Lower lobe of right lung (tissue), 2 donors: ENCODE results near the gene PPIA. TPM values are rescaled to one million over a fixed set of nuclear protein-coding genes. Genes with fewer than 3 reads are reported as not detected.
"Not testable (repeated sequence)": the region's sequence is repeated elsewhere in the genome, so short reads cannot be mapped to it uniquely, and the experiment has no call there.

Experiments
- ATAC-seq, 2 donors: fragments of 200-7000 bp; cut with Tn5 transposase; one replicate each; pipeline ENCODE4 v1.9.1; 2020 to 2022; ENCODE audit warnings: mild to moderate bottlenecking in 2 of 2, moderate library complexity in 2 of 2
- DNase-seq: peaks from one replicate; pipeline ENCODE4 v3.0.0-alpha.2; 2020
- H3K27ac ChIP-seq: fragments of 200-600 bp; one replicate; pipeline ENCODE4 v1.8.0; 2022
- H3K27me3 ChIP-seq: fragments of 200-600 bp; one replicate; pipeline ENCODE4 v1.8.0; 2022; ENCODE audit warnings: low read depth
- H3K36me3 ChIP-seq: fragments of 200-600 bp; one replicate; pipeline ENCODE4 v1.8.0; 2022; ENCODE audit warnings: mild to moderate bottlenecking
- H3K4me1 ChIP-seq: fragments of 200-600 bp; one replicate; pipeline ENCODE4 v1.8.0; 2022
- H3K4me3 ChIP-seq: fragments of 200-600 bp; one replicate; pipeline ENCODE4 v1.8.0; 2022; ENCODE audit warnings: mild to moderate bottlenecking
- H3K9me3 ChIP-seq: fragments of 200-600 bp; one replicate; pipeline ENCODE4 v1.8.0; 2022
- CTCF ChIP-seq: fragments of 200-600 bp; IDR thresholded peaks from one replicate; pipeline ENCODE4 v1.8.0; 2022; ENCODE audit warnings: antibody characterized with exemption, mild to moderate bottlenecking
- intact Hi-C: fragments of 100-400 bp; cut with DNase I; formaldehyde crosslinking; loops from one replicate; pipeline ENCODE4 v1.11.0; 2022
- total RNA-seq: library from RNA; stranded (reverse); fragmentation: NEBNext Ultra II Directional; extraction: Animal tissue kit (Norgen Biotek cat#: 25700); gene quantifications from one replicate; pipeline ENCODE4 v1.2.1, GENCODE V29; 2021
- donor health status: DM: no; HTN: yes; CAD: no; lungs with severe emphysema.

PPIA gene
- total RNA-seq, 1 donor from 2014 or later, result 964 TPM

GRCh38 chr7:44827567-44827966, 31.1 kb downstream of the PPIA start:
- H3K27me3 ChIP-seq, result no peaks in the 10 kb centered on the region
- no peak for TF ChIP-seq CTCF
- no peaks in the 10 kb centered on the region for H3K9me3 ChIP-seq
- peaks cover 7% of the 10 kb centered on the region for H3K4me1 ChIP-seq
- no peak overlapping the region for H3K4me3 ChIP-seq
- DNase-seq (no peak), ATAC-seq (no peak)
- intact Hi-C loops, result no loop called here
- H3K36me3 ChIP-seq, result peaks cover 61% of the 10 kb centered on the region
- no peak overlapping the region for H3K27ac ChIP-seq

- TF ChIP-seq CTCF, result no peak
- no peaks in the 10 kb centered on the region for H3K9me3 ChIP-seq
- no peaks in the 10 kb centered on the region for H3K27me3 ChIP-seq
- ATAC-seq (no peak), DNase-seq (no peak)
- no peak overlapping the region for H3K4me3 ChIP-seq
- H3K4me1 ChIP-seq, result peaks cover 19% of the 10 kb centered on the region
- H3K27ac ChIP-seq, result no peak overlapping the region
- H3K36me3 ChIP-seq, result peaks cover 68% of the 10 kb centered on the region
- intact Hi-C loops, result no loop called here
These were observed 42.3 kb downstream of the PPIA start for GRCh38 chr7:44838751-44839150.

GRCh38 chr7:44842675-44843074, 46.2 kb downstream of the PPIA start:
- peaks cover 34% of the 10 kb centered on the region for H3K36me3 ChIP-seq
- ATAC-seq, H3K9me3 ChIP-seq, H3K27me3 ChIP-seq, H3K27ac ChIP-seq, DNase-seq, H3K4me3 ChIP-seq, intact Hi-C loops: not testable (repeated sequence)
- H3K4me1 ChIP-seq, result peaks cover 44% of the 10 kb centered on the region

GRCh38 chr7:44843440-44843839, 47.0 kb downstream of the PPIA start:
- H3K27me3 ChIP-seq, H3K4me3 ChIP-seq, DNase-seq, intact Hi-C loops, H3K27ac ChIP-seq, ATAC-seq, H3K9me3 ChIP-seq: not testable (repeated sequence)
- Histone ChIP-seq H3K36me3 (peaks cover 28% of the 10 kb centered on the region), H3K4me1 (peaks cover 44% of the 10 kb centered on the region)

GRCh38 chr7:44845451-44845850, 49.0 kb downstream of the PPIA start:
- H3K27me3 ChIP-seq, result no peaks in the 10 kb centered on the region

GRCh38 chr7:44846390-44846789, 49.9 kb downstream of the PPIA start:
- intact Hi-C loops, result not testable (repeated sequence)

More at GRCh38 chr7:44845451-44845850, 49.0 kb downstream of the PPIA start:
- Histone ChIP-seq H3K4me1 (peaks cover 49% of the 10 kb centered on the region), H3K9me3 (no peaks in the 10 kb centered on the region), H3K36me3 (peaks cover 8% of the 10 kb centered on the region), H3K27ac (no peak overlapping the region), H3K4me3 (no peak overlapping the region)
- TF ChIP-seq CTCF, result no peak
- intact Hi-C loops, result no loop called here
- DNase-seq, result no peak
- no peak for ATAC-seq

GRCh38 chr7:44846816-44847508, 50.5 kb downstream of the PPIA start:
- peak overlapping the region; percentile 68 for H3K4me3 ChIP-seq
- no peaks in the 10 kb centered on the region for H3K36me3 ChIP-seq
- DNase-seq, result no peak
- no peaks in the 10 kb centered on the region for H3K9me3 ChIP-seq
- H3K27ac ChIP-seq, result peak overlapping the region; percentile 98
- no peak for TF ChIP-seq CTCF
- peaks cover 40% of the 10 kb centered on the region for H3K4me1 ChIP-seq
- ATAC-seq, result no peak
- H3K27me3 ChIP-seq, result no peaks in the 10 kb centered on the region
- intact Hi-C loops, result no loop called here

More at GRCh38 chr7:44846390-44846789, 49.9 kb downstream of the PPIA start:
- peak overlapping the region; percentile 98 for H3K27ac ChIP-seq
- H3K36me3 ChIP-seq, H3K27me3 ChIP-seq, DNase-seq, H3K9me3 ChIP-seq, ATAC-seq: not testable (repeated sequence)
- peaks cover 44% of the 10 kb centered on the region for H3K4me1 ChIP-seq
- H3K4me3 ChIP-seq, result peak overlapping the region; percentile 68
